GM19395 (cell line): Measurements from ENCODE around the gene UBE2H.
"Not testable (repeated sequence)": the region's sequence is repeated elsewhere in the genome, so short reads cannot be mapped to it uniquely, and the experiment has no call there.

ENCODE experiments used
- ATAC-seq: cut with Tn5 transposase; IDR thresholded peaks from one replicate; pipeline ENCODE4 v1.9.1; 2021; ENCODE audit warnings: mild to moderate bottlenecking, moderate library complexity; ENCODE audit not compliant: unreplicated experiment

UBE2H gene

DNA sequence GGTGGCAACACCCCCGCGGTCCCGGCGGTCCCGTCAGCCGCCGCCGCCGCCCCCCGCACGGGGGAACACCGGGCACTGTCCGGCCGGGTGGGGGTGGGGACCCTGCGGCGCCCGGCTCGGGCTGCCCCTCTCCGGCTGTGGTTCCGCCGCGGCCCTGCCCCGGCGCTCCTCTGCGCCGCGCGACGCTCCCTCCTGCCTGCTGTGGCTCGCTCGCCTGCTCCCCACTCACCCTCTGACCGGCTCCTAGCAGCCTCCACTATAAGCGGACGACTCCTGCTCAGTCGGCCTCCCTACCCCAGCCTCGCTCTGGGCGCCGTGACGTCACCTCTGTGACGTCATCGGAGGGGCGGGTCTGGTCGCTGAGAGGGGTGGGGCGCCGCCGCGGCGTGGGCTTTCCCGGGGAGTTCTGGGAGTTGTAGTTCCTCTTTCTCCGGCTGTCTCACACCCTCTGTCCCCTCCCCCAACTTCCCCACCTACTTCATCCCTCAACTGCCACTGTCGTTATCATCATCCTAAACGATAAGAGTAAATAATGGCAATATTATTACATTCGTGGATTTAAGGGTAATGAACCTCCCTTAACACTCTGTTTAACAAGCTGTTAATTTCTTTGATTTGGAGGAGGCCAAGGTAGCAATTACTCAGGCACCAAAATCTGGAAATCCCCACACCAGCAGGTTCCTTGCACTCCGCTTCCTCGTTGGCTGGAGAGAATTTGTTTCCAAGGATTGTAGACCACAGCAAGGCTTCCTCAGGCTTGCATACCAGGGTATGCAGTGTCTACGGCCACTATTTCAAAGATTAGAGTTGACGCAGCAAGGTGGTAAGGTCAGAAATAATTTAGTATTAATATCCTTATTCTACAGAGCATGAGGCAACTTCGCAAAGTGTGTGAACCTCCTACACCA is at the start of gene UBE2H:
UBE2H (minus strand) TSS at position 308 of the 908 bp plus-strand sequence. CDS start 405 bp downstream, outside the sequence.
- ATAC-seq = peak; percentile 55

- no peak for ATAC-seq
Measured at GRCh38 chr7:129998446-129998845, 45.7 kb upstream of the UBE2H start.

- ATAC-seq = no peak
Measured at GRCh38 chr7:129997285-129997684, 44.5 kb upstream of the UBE2H start.

GRCh38 chr7:129993275-129993674 is 40.5 kb upstream of the UBE2H start:
- no peak for ATAC-seq

GRCh38 chr7:129990403-129991192 is 37.8 kb upstream of the UBE2H start:
- no peak for ATAC-seq

GRCh38 chr7:129989466-129989865 is 36.7 kb upstream of the UBE2H start:
- ATAC-seq = no peak

DNA sequence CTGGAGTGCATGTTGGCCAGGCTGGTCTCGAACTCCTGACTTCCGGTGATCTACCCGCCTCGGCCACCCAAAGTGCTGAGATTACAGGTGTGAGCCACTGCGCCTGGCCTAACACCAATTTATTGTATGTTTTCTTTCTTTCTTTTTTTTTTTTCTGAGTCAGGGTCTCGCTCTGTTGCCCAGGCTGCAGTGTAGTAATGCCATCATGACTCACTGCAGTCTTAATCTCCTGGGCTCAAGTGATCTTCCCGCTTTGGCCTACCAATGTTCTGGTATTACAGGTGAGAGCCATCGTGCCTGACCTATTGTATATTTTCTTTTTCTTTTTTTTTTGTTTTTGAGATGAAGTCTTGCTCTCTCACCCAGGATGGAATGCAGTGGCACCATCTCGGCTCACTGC is 33.8 kb upstream of the UBE2H start:
- ATAC-seq = no peak

- ATAC-seq = no peak
Measured at GRCh38 chr7:129980667-129981066, 27.9 kb upstream of the UBE2H start.

GRCh38 chr7:129975309-129975708 is 22.5 kb upstream of the UBE2H start:
- ATAC-seq = no peak

DNA sequence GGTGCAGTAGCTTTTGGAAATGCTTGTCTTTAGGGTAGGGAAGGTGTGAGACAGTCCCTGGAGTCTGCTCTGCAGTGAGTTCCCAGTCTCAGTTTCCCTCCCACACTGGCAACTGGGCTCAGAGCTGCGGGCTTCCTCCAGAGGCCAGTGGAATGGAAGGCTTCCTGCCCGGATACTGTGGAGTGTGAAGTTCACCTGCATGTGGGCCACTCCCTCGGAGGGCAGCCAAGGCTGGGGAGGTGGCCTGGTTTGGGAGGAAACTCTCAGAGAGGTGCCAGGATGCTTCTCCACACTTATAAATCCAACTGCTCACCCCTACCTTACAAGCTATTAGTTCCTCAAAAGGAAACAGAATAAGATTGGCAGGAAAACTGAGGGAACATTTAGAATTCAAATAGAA is 18.1 kb upstream of the UBE2H start:
- no peak for ATAC-seq

GRCh38 chr7:129969881-129970446 is 17.2 kb upstream of the UBE2H start:
- no peak for ATAC-seq

GRCh38 chr7:129968592-129969383 is 16.0 kb upstream of the UBE2H start:
- ATAC-seq = no peak

DNA sequence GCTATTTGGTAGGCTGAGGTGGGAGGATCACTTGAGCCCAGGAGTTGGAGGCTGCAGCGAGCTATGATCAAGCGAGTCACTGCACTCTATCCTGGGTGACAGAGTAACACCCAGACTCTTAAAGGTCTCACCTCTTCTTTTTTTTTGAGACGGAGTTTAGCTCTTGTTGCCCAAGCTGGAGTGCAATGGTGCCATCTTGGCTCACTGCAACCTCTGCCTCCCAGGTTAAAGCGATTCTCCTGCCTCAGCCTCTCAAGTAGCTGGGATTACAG is 7.4 kb upstream of the UBE2H start:
- ATAC-seq = not testable (repeated sequence)

GRCh38 chr7:129959471-129960203 is 6.9 kb upstream of the UBE2H start:
- no peak for ATAC-seq

- no peak for ATAC-seq
Measured at GRCh38 chr7:129958643-129959470, 6.1 kb upstream of the UBE2H start.

DNA sequence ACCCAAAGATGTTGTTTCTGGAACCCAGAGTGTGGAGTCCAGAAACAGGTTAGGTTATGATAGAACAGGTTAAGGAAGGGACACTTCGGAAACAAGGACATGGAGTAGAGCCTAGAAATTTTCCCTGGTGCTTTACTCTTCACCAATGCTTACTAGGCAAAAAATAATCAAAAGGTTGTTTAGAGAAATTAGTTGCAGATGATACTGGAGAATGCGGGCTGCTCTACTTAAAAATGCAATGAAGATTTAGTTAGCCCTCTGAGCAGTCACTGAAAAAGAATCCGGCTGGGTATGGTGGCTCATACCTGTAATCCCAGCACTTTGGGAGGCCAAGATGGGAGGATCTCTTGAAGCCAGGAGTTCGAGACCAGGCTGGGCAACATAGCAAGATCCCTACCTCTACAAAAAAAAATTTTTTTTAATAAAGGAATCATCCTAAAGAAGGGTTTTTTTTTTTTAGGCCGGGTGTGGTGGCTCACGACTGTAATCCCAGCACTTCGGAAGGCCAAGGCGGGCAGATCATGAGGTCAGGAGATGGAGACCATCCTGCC is 3.3 kb upstream of the UBE2H start:
- no peak for ATAC-seq

DNA sequence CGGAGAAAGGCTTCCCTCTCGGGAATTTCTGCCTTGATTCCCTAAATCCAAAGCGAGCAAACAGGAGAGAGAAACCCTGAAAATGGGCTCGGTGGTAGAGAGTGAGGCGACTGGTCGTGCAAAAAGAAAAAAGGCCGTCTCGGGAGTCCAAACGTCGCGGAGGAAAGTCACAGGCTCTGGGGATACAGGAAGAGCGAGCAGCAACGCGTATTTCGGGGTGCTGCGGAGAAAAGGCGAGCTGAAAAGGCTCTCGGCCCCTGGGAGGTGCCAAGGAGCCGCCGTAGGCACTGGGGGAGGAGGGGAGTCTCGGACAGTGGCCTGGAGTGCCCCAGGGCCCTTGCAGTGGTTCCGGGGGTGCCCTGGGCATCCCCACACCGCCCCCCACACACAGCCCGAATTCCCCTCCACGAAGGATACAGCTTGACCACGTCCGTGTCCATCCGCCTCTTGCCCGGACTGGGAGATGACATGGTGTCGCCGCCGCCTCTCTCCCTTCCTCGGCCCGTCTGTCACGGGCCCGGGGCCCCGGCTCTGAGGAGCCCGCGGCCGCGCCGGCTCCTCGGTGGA is 591 bp downstream of the UBE2H start:
- peak; percentile 6 for ATAC-seq

- ATAC-seq = no peak
Measured at GRCh38 chr7:129951226-129952085, 1.3 kb downstream of the UBE2H start.
